Natural killer cell (primary cell): Measurements from ENCODE around the gene RARG. TPM values are rescaled to one million over a fixed set of nuclear protein-coding genes. Genes with fewer than 3 reads are reported as not detected.

Experiments
- ATAC-seq, 3 donors: fragments of 150-1000 bp in 2 of 3; fragments of 200-7000 bp in 1 of 3; cut with Tn5 transposase; 1 replicate in 1 of 3; 2 replicates in 2 of 3; pipeline ENCODE4 v1.10.0; 2021; ENCODE audit warnings: mild to moderate bottlenecking in 2 of 3, moderate library complexity in 2 of 3
- DNase-seq, 2 donors: peaks; one replicate each; pipeline versions ENCODE4 v3.0.0 to v3.0.0-alpha.2; 2013 to 2021; ENCODE audit warnings: mixed read lengths in 1 of 2
- H3K27ac ChIP-seq: one replicate; pipeline ENCODE4 v1.5.1; 2013; ENCODE audit warnings: mild to moderate bottlenecking, low read length
- H3K27me3 ChIP-seq: one replicate; pipeline ENCODE4 v1.6.1; 2013; ENCODE audit warnings: low read length; ENCODE audit not compliant: control insufficient read depth, insufficient read depth
- H3K36me3 ChIP-seq: one replicate; pipeline ENCODE4 v1.6.1; 2013; ENCODE audit warnings: low read length; ENCODE audit not compliant: control insufficient read depth, insufficient read depth
- H3K4me1 ChIP-seq: one replicate; pipeline ENCODE4 v1.6.1; 2013; ENCODE audit warnings: low read length; ENCODE audit not compliant: control insufficient read depth, insufficient read depth
- H3K4me3 ChIP-seq: one replicate; pipeline ENCODE4 v1.5.1; 2013; ENCODE audit warnings: low read length
- H3K9me3 ChIP-seq: one replicate; pipeline ENCODE4 v1.6.1; 2013; ENCODE audit warnings: low read length; ENCODE audit not compliant: control insufficient read depth, insufficient read depth
- H3K27ac Mint-ChIP-seq, 2 donors: one replicate each; pipeline ENCODE4 v1.8.0; 2022; ENCODE audit warnings: mild to moderate bottlenecking in 2 of 2, mixed read lengths in 2 of 2, moderate library complexity in 1 of 2
- H3K27me3 Mint-ChIP-seq, 2 donors: one replicate each; pipeline ENCODE4 v1.8.0; 2022; ENCODE audit warnings: low read depth in 2 of 2, mixed read lengths in 2 of 2
- H3K36me3 Mint-ChIP-seq: one replicate; pipeline ENCODE4 v1.8.0; 2022; ENCODE audit warnings: mixed read lengths
- H3K4me1 Mint-ChIP-seq, 2 donors: one replicate each; pipeline ENCODE4 v1.8.0; 2022; ENCODE audit warnings: mixed read lengths in 2 of 2
- H3K4me3 Mint-ChIP-seq: one replicate; pipeline ENCODE4 v1.8.0; 2022; ENCODE audit warnings: mild to moderate bottlenecking, moderate library complexity, mixed read lengths
- H3K9me3 Mint-ChIP-seq, 2 donors: one replicate each; pipeline ENCODE4 v1.8.0; 2022; ENCODE audit warnings: mixed read lengths in 2 of 2
- WGBS: methylation state at CpG from one replicate; pipeline ENCODE4 v1.1.7; 2013; ENCODE audit warnings: missing lambda C conversion rate; ENCODE audit not compliant: insufficient coverage; 5-methylcytosine and 5-hydroxymethylcytosine counted together
- intact Hi-C: fragments of 100-400 bp; cut with micrococcal nuclease; formaldehyde crosslinking; loops from one replicate; pipeline ENCODE4 v1.14.2; 2022
- total RNA-seq, 4 donors: library from RNA; stranded (reverse); fragments of 120-200 nt in 1 of 4; gene quantifications; one replicate each; pipeline versions ENCODE4 v1.2.3 to v1.2.4, GENCODE V29; 2013 to 2022
- TF ChIP-seq, protein P1 (sequence below): fragments of 200-600 bp; IDR thresholded peaks from one replicate; pipeline ENCODE4 v1.8.0; 2022; ENCODE audit warnings: antibody characterized with exemption

Gene RARG
- total RNA-seq, 3 donors from 2014 or later (not counting 1 experiment from before 2014, with no cell fraction given) = 24.0 to 30.6 (median 27.5) TPM

DNA sequence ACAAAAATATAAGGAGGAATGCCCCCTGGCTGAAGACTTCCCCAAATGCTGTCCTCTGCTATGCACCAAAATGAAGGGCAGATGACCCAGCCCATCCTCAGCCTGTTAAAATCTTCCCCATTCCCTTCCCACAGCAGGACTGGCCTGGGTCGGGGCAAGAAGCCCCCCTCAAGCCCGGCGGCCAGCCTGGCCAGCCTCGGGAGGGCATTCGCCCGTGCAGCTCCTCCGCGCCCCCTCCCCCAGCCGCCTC is 413 bp downstream of the RARG start:
- Mint-ChIP-seq H3K36me3 (no peaks in the 10 kb centered on the region), H3K4me3 (peak overlapping the region; percentile 74), H3K9me3 (no peaks in the 10 kb centered on the region), H3K27ac (no peak overlapping the region), H3K4me1 (peaks cover 24 to 47% of the 10 kb centered on the region in 2 donors), H3K27me3 (no peaks in the 10 kb centered on the region)
- peak overlapping the region; percentile 37 for H3K27ac ChIP-seq
- H3K9me3 ChIP-seq = no peaks in the 10 kb centered on the region
- no peaks in the 10 kb centered on the region for H3K27me3 ChIP-seq
- intact Hi-C loops = no loop called here
- TF ChIP-seq, protein P1, sequence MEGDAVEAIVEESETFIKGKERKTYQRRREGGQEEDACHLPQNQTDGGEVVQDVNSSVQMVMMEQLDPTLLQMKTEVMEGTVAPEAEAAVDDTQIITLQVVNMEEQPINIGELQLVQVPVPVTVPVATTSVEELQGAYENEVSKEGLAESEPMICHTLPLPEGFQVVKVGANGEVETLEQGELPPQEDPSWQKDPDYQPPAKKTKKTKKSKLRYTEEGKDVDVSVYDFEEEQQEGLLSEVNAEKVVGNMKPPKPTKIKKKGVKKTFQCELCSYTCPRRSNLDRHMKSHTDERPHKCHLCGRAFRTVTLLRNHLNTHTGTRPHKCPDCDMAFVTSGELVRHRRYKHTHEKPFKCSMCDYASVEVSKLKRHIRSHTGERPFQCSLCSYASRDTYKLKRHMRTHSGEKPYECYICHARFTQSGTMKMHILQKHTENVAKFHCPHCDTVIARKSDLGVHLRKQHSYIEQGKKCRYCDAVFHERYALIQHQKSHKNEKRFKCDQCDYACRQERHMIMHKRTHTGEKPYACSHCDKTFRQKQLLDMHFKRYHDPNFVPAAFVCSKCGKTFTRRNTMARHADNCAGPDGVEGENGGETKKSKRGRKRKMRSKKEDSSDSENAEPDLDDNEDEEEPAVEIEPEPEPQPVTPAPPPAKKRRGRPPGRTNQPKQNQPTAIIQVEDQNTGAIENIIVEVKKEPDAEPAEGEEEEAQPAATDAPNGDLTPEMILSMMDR = no peak
- DNase-seq = no peak
- H3K4me3 ChIP-seq = peak overlapping the region; percentile 41
- no peak for ATAC-seq
- peaks cover 2% of the 10 kb centered on the region for H3K36me3 ChIP-seq
- peaks cover 56% of the 10 kb centered on the region for H3K4me1 ChIP-seq
- WGBS = 2% methylated on average over 9 of the region's 9 CpGs

DNA sequence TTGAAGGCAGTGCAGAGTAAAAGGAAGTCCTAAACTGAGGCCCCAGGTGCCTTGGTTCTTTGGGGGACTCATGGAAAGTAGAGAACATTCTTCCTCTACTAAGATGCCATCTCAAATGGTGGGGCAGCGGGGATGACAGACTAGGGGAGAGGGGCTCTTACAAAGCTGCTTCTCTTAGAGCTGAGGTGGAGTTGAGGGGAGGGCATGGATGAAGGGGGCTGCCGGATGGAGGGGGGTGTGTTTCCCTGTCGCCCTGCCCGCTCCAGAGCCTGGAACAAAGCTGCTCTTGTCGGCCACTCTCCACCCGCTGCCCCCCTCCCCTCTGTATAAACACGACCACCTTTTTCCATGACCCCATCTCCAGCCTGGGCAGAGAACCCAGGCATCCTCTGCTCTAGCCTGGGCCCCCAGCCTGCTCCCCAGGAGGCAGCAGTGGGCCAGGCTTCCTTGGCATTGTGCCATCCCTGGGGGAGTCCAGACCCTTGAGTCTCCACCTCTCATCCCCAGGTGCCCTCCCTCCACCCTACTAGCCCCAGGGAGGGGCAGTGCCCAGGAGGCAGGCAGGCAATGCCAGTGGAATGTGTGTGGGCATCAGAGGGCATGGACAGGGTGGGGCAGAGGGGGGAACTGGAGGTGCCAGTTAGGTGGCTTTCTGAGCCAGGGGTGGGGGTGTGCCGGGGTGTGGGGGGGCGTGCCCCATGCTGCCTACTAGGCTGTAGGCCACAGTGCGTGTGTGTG is 1.7 kb downstream of the RARG start:
- H3K4me1 Mint-ChIP-seq = peaks cover 17 to 45% of the 10 kb centered on the region in 2 donors
- Histone ChIP-seq H3K27me3 (no peaks in the 10 kb centered on the region), H3K27ac (no peak overlapping the region), H3K9me3 (no peaks in the 10 kb centered on the region), H3K4me1 (peaks cover 43% of the 10 kb centered on the region), H3K4me3 (no peak overlapping the region), H3K36me3 (peaks cover 2% of the 10 kb centered on the region)
- H3K27ac Mint-ChIP-seq = peak overlapping the region; percentile 63 to 64
- H3K4me3 Mint-ChIP-seq = peak overlapping the region; percentile 47
- no peaks in the 10 kb centered on the region for H3K36me3 Mint-ChIP-seq
- H3K27me3 Mint-ChIP-seq = no peaks in the 10 kb centered on the region
- ATAC-seq (no peak), DNase-seq (peak in 1 of 2 donors; percentile 26)
- intact Hi-C loops = no loop called here
- TF ChIP-seq, protein P1 = no peak
- 87% methylated on average over 7 of the region's 10 CpGs for WGBS
- H3K9me3 Mint-ChIP-seq = no peaks in the 10 kb centered on the region

DNA sequence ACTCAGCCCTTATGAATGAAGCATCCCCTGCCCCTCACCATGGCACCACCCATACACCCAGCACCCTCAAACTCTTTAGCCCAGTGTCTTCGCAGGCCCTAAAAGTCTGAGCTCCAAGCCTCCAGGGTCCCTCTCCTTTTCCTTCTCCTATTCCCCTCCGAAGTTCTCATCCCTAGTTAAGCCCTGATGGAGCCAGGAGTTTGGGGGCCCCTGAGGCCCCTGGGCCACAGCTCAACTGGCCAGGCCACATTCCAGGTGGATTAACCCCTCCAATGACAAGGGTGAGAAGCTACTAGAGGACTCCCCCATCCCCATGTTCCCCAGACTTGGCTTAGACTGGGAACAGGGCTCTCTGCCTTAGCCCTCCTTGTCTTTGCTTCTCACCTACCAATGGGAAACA is 2.6 kb downstream of the RARG start:
- no peaks in the 10 kb centered on the region for H3K27me3 Mint-ChIP-seq
- peaks cover 2% of the 10 kb centered on the region for H3K36me3 ChIP-seq
- 100% methylated on average over 2 of the region's 2 CpGs for WGBS
- H3K27me3 ChIP-seq = no peaks in the 10 kb centered on the region
- H3K4me3 Mint-ChIP-seq = peak overlapping the region; percentile 47
- H3K9me3 Mint-ChIP-seq = no peaks in the 10 kb centered on the region
- H3K27ac ChIP-seq = no peak overlapping the region
- peaks cover 24 to 53% of the 10 kb centered on the region in 2 donors for H3K4me1 Mint-ChIP-seq
- DNase-seq = no peak
- TF ChIP-seq, protein P1 = no peak
- intact Hi-C loops = no loop called here
- no peaks in the 10 kb centered on the region for H3K36me3 Mint-ChIP-seq
- H3K4me1 ChIP-seq = peaks cover 39% of the 10 kb centered on the region
- H3K9me3 ChIP-seq = no peaks in the 10 kb centered on the region
- ATAC-seq = no peak
- no peak overlapping the region for H3K4me3 ChIP-seq
- peak overlapping the region; percentile 63 to 64 for H3K27ac Mint-ChIP-seq

DNA sequence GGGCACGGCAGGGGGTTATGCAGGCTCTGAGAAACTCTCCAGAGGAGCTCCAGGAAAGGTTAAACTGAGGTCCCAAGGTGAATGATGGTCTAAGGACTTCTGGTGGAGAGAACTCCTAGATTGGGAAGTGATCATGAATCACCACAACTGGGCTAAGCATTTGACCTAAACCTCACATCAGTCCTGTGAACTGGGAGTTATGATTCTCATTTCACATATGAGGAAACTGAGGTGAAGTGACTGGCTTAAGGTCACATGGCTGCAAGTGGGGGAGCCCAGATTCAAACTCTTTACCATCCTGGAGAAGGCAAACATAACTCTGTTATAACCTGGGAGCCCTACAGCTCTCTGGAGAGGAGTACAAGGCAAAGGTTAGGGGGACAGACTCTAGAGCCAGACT is 4.2 kb downstream of the RARG start:
- WGBS = 94% methylated on average over 1 of the region's 1 CpG
- Histone ChIP-seq H3K4me3 (no peak overlapping the region), H3K4me1 (peaks cover 39% of the 10 kb centered on the region), H3K27me3 (no peaks in the 10 kb centered on the region), H3K36me3 (peaks cover 2% of the 10 kb centered on the region), H3K9me3 (no peaks in the 10 kb centered on the region), H3K27ac (no peak overlapping the region)
- H3K4me3 Mint-ChIP-seq = no peak overlapping the region
- no peaks in the 10 kb centered on the region for H3K27me3 Mint-ChIP-seq
- ATAC-seq = no peak
- TF ChIP-seq, protein P1 = no peak
- H3K9me3 Mint-ChIP-seq = no peaks in the 10 kb centered on the region
- intact Hi-C loops = no loop called here
- H3K36me3 Mint-ChIP-seq = no peaks in the 10 kb centered on the region
- H3K27ac Mint-ChIP-seq = no peak overlapping the region
- peaks cover 27 to 55% of the 10 kb centered on the region in 2 donors for H3K4me1 Mint-ChIP-seq
- no peak for DNase-seq
